GM18867 (cell line): ENCODE results near the gene GRID2.
"Not testable (repeated sequence)": the region's sequence is repeated elsewhere in the genome, so short reads cannot be mapped to it uniquely, and the experiment has no call there.

Experiments used
- ATAC-seq: cut with Tn5 transposase; IDR thresholded peaks from one replicate; pipeline ENCODE4 v1.9.1; 2021; ENCODE audit warnings: mild to moderate bottlenecking, moderate library complexity; ENCODE audit not compliant: unreplicated experiment

GRID2 gene

DNA sequence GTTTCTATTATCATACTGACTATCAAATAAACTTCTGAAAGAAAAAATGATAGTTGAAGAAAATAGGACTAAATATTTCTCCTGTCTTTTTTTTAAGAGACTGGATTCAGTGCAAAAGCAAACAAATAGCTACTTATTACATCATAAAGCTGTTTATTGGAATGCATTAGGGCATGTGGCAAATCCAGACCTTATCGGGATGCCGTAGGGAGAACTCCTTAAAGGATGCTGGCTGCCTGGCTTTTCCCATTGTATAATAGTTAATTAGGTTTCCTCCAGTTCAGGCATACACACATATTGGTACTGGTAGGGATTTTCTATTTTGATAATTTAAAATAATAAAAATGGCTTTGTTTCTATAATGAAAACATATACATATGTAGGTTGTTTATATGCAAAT, 985.5 kb downstream of the GRID2 start:
- ATAC-seq = no peak

DNA sequence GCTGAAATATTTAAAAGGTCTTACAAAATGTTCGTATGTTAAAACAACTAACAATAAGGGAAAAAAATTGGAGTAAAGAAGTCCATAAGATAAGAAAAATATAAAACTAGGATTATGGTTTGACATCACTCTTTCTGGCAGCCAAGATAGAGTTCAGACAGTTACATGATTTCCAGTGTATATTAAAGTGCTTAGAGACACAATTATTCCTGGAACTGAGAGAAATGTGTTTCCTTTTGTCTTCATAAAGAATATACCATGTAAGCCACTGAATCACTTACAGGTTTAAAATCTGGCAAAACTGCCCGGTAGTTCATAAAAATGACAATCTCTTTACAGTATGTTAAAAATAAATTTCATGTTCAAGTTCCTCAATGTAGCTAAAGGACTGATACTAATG, 986.1 kb downstream of the GRID2 start:
- ATAC-seq = no peak

DNA sequence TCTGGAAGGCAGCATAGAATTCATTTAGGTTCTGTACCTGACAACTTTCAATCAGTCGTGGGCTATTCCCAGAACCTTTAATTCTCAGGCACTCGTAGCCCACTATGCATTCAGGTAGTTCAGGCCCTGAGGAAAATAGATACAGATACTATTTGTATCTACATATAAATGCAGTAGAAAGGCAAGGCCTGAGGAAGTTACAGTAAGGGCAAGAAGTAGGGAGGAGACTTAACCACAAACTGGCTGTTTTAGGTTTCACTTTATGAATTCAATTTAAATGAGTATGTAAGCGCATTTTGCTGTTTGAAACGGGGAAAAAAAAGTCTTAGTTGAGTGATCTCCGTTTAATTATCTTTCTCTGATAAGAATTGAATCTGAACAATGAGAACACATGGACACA, 995.4 kb downstream of the GRID2 start:
- ATAC-seq = no peak

DNA sequence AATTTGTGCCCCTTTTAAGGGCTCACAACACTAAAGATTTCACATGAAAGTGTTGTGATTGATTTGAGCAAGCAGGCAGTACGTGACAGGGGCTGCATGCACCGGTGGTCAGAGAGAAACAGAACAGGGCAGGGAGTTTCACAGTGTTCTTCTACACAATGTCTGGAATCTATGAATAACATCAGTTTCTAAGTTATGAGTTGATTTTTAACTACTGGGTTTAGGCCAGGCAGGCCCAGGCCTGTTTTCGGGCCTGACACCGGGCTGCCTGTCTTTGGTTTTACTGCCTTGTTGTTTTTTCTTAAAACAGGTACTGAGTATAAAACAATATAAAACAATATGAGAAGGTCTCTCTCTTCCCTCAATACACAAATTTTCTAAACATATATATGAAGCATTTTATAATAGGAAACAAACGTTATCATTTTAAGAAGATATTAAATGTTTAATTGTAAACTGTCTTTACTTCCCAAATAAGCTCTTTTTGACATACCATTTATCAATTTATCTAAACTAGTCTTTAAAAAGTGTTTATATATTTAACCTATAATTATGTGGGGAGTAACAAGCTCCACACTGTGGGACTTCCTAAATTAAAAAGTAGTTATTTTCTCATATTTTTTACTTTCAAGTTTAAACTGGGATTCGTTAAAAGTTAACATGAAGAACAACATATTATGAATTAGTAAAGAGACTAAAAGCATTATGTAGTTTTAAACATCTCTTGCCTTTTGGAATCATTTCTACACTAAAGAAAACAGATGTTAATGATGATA, 997.2 kb downstream of the GRID2 start:
- ATAC-seq = not testable (repeated sequence)

DNA sequence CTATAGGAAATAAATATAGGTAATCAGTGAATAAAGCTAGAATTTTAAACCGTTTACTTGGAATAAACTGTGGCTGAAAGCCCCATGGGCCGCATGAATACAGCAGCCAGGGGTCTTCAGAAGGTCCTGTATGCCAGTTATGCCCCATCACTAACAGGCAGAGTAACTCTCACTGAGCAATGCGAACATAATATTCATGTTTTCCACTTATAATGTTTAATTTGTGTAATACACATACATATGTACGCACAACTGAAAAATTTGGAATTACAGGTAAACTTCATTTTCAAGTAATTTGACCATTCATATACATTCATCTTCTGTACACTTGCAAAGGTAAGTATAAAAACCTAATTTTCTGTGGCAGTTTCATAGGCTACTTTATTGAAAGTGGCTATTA, 998.5 kb downstream of the GRID2 start:
- ATAC-seq = no peak

DNA sequence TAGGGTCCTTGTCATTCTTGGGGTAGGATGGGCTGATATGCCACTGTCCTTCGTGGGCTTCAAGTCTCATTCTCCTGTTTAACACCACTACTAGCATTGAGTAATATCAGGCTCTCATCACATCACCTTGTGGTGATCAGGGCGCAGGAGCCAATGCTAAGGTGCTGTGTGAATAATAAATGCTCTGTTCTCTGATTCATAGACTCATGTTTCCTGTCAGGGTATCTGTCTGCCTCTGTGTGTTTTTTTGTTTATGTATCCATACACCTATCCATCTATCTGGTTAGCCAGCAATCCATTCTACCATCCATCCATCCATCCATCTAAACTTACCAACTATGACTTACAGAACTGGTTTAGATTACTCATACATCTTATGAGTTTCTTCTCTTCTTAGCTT, 999.7 kb downstream of the GRID2 start:
- ATAC-seq = no peak

DNA sequence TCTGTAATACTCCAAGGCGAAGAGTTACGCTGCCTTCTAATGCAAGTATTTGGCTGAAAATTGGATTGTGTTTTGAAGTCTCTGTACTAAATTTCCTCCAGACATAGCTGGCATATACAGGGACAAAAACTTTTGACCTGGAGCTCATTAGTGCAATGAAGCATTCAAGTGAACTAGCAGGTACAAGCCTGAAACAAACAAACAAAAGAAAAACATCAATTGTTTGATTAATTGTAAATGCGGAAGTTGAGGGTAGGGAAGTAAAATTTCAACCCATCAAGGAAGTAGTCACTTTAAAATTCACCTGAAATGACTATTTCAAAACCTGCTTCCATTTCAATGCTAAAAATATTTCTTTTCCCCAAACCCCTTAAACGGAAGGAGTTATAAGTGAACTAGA, 1008.5 kb downstream of the GRID2 start:
- no peak for ATAC-seq

DNA sequence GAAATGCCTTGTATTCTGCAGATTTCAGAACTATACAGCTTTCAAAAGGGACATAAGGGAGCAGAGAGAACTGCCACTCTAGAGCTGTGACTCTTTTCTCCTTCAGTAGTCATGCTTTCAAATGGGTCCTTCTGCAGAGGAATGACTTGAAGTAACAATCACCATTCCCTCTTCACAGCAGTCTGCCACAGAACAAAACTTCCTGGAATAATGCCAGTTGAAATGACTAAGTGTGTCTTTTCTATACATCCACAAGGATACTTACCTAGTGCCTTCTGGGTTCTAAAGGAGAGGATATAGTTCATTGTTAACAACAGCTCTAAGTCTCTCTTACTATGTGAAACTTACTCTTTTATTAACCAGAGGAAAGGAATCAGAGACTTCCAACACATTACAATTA, 1009.4 kb downstream of the GRID2 start:
- ATAC-seq = no peak

DNA sequence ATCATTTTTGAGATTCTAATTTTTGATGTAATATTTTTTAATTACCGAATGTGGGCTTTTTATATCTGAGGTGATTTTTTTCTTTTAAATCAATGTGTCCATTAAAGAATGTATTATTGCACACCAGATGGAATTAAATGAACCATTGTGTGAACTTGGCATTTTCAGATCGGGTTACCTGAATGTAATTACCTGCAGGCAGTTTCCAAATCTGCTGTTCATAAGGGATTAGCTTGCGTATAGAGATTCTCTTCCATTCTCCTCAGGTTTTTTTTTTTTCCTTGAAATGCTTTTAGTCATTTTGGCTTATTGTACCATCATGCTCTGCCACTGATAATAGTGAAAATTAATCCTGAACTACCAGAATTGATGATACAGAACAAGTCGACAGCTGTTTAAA, 1013.3 kb downstream of the GRID2 start:
- ATAC-seq = no peak

DNA sequence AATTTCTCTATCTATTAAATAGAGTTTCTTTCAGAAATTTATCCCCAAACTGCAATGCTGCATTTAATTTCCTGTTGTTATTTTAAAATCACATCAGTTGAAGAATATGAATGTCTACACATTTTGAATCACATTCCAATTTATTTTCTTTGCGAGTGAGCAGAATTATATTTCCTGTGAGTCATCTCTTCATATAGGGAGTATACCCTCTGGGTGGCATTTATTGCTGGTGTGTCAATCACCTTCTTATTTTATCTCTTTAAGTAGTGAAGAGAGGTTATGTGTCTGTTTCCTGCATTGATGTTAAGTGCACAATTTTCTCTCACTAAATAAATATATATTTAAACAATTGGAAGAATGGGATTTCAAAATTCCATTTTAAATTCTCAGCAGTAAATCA, 1013.8 kb downstream of the GRID2 start:
- ATAC-seq = no peak

DNA sequence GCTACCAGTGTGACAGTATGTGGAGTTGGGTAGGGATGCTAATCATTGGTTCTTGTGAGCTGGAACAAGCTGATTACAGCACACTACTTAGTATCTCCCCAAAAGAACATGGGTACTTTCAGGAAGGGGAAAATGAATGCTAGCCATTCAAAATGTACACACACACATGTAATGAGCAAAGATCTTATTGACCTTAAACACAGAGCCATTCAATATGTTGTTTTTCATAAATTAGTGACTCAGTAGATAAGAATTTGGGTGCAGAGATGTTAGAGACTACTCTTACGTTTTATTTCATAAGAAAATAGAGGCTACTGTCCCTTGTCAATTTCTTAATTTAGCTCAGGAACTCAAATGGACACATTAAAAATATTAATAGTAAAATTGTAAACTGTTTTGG, 1015.3 kb downstream of the GRID2 start:
- ATAC-seq = no peak

DNA sequence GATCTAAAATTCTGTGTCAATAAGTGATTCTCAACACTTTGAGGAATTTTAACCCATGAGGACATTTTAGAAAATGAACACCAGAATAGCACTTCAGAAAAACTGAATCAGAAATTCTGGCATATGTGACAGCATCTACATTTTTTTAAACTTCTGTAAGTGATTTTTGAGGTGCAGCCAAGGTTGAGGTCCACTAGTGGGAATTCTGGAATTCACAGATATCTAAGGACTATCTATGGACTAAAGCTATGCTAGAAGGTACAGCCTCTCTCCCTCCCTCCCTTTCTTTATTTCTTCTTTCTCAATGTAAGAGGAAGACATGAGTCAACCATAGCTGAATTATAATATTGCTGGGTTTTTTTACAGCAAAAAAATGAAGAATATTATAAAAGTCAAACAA, 1016.6 kb downstream of the GRID2 start:
- no peak for ATAC-seq

DNA sequence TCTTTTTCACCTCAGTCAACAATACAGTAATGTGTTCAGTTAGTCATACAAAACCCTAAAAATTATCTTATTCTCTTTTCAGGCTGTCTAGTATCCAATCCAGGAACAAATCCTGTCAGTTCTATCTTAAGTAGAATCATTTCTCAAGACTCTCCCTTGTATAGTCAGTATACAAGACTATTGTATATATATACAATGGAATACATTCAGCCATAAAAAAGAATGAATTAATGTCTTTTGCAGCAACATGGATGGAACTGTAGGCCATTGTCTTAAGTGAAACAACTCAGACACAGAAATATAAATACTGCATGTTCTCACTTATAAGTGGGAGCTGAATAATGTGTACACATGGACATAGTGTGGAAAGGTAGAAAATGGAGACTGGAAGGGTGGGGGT, 1023.6 kb downstream of the GRID2 start:
- ATAC-seq = no peak

DNA sequence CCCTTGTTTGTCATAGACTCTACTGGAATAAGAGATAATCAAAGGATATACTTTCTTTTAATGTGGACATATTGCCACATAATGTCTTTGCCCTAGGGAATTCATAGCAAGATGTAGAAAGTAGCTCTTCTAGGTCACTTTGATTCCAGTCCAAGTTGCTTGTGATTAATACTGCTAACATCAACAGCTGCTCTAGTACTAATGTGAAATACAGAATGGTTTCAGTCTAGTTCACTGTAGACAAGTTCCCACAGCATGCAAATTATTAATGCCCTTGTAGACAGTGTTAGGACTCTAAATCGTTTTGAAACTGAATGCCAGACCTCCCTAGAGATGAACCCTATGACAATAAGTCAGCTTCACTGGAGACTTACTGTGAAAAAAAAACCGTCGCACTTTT, 1030.2 kb downstream of the GRID2 start:
- peak; percentile 92 for ATAC-seq

DNA sequence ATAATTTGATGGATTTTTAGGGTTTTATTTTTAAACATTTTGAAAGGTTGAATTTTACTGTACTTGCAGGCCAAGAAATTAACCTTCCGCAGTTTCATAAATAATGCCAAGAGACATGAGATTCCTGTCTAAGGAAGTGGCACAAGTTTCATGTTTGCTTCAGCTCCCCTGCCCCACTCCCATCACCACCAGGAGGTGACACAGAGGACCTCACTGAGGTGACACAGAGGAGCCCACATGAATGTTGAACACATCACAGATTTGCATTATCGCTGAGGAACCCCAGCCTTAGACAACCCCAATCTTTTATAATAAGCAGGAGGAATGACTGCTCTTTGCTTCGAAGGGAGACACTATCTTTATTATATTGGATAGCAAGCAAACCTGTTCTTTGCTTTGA, 1033.4 kb downstream of the GRID2 start:
- ATAC-seq = no peak

DNA sequence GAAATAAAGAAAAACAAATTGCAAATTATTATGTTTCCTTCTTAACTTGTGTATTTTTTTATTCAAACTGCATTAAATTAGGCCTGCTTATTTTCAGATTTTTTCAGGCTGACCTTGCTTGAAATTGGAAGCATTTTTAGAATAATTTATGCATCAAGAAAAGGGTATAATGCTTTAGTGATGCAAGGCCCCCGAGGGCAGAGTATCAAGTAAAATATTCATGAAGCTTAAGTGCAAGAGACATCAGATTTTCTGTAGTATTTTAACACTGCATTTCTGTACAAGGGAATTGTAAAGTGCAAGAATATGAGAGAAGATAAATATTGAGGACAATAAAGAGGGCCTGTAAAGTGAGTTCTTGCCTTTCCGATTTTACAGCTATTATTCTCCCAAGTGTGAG, 1039.0 kb downstream of the GRID2 start:
- no peak for ATAC-seq

DNA sequence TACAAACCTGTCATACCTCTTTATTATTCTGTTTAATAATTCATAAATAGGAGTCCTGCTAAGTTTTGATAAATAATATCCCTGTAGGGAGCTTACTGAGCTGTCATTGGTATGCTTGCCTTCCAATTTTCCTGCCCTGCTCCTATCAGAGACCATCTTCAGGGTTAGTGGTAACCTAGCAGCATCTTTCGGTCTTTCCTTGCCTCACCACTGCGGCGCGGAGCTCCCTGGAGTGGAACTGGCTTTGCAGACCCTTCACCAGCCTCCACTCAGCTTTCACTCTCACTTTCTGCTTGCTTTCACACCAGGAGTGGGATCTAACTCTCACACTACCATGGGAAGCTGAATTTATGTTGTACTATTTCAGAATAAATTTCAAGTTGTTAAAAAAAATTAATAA, 1043.1 kb downstream of the GRID2 start:
- ATAC-seq = no peak

DNA sequence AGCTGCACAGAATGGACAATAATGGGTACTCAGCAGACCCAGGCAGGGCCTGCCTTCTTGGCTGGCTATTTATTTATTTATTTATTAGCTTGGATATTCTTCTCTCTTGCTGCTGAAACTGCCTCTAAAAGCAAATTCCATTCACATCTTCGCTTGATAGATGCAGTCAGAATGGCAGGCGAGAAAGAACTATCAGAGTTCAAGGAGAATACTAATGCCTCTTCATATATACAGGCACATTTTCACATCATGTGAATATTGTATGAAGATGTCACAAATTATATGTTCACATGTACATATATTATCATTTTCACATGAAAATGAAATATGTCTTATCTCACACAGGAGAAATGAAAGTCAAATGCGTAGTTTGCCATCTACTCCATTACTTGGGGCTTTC, 1045.1 kb downstream of the GRID2 start:
- no peak for ATAC-seq

DNA sequence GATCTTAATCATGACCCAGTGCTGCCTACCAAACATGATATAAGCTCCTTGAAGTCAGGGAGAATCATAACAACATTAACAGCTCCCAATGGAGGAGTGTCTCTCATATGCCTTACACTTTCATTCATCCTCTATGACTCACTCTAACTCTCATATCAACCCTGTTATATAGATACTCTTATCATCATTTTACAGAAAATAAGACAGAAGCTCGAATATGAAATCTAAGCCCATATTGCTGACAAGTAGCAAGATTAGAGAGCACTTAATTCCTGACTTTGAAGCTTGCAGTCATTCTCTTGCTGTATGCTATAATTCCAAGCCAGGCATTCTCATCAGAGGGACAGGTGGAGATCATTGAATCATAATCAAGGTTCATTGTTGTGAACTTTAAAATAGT, 1048.1 kb downstream of the GRID2 start:
- no peak for ATAC-seq

DNA sequence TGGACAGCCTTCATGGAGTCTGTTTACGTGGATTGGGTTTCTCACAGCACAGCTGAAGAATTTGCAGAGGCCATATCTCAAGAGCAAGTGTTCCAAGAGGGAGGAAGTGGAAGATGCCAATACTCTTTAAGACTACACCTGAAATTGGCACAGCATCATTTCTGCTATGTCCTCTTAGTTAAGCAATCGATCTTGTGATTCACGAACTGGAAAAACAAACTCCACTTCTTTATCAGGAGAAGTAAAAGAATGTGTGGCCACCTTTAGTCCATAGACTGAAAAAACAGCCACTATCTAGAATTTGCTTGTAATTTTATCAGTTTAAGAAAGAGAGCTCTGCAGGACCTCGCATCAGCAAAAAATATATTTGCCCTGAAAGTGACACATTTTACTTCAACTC, 1051.6 kb downstream of the GRID2 start:
- no peak for ATAC-seq

DNA sequence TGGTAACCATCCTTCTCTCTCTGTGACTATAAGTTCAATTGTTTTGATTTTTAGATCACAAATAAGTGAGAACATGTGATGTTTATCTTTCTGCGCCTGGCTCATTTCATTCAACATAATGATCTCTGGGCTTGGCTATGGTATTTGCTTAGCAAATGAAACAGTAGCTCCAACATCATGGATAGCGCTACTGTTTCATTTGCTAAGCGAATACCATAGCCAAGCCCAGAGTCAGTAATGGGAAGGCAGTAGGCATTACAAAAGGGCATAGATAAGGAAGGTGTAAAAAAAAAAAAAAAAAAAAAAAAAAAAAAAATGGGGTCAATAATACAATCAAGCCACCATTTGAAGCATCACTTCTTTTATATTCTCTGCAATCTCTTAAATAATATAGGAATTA, 1055.8 kb downstream of the GRID2 start:
- ATAC-seq = no peak

DNA sequence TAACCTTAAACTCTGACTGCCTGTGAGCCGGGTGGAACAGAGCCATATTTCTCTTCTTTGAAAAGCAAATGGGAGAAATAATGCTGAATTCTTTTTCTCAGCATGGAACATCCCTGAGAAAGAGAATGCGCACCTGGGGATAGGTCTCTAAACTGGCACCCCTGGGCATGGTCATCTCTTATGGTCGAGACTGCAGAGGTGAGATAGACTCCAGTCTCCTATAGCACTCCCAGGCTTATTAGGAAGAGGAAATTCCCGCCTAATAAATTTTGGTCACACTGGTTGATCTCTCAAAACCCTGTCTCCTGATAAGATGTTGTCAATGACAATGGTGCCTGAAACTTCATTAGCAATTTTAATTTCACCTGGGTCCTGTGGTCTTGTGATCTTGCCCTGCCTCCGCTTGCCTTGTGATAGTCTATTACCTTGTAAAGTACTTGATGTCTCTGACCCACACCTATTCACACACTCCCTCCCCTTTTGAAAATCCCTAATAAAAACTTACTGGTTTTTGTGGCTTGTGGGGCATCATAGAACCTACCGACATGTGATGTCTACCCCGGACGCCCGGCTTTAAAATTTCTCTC, 1062.5 kb downstream of the GRID2 start:
- not testable (repeated sequence) for ATAC-seq

DNA sequence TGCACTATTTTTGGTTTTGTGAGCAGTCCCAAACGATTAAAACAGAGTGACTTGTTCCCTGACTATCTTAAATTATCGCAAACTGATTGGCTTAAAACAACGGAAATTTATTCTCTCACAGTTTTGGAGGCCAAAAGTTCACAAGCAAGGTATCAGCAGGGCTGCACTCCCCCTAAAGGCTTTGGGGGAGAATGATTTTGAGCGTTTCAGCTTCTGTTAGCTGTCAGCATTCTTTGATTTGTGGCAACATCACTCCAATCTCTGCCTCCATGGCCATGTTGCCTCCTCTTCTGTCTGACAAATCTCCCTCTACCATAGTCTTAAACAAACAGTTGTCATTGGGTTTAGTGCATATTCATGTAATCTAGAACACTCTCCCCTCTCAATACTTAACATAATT, 1065.2 kb downstream of the GRID2 start:
- no peak for ATAC-seq
